PC-3 (cell line): ENCODE results near the gene UGT3A1.

Source experiments
- CTCF ChIP-seq: fragments of 300-600 bp; sonication (generic); conservative IDR thresholded peaks from 2 replicates; pipeline ENCODE4 v1.5.1; 2017; ENCODE audit warnings: antibody characterized with exemption, low read depth, mild to moderate bottlenecking, low read length
- EZH2 ChIP-seq: fragments of 300-600 bp; sonication (generic); IDR thresholded peaks from one replicate; pipeline ENCODE4 v1.6.1; 2017; ENCODE audit warnings: antibody characterized with exemption, mild to moderate bottlenecking, low read length; ENCODE audit not compliant: unreplicated experiment

- TF ChIP-seq CTCF: no peak
- no peak for TF ChIP-seq EZH2
These were observed 68.7 kb downstream of the UGT3A1 start for GRCh38 chr5:35922468-35922867.
